Measurements from ENCODE around the gene VWF.

Gene VWF

GRCh38 chr12:6082613-6083012 lies 41.9 kb downstream of the VWF start:
- intact Hi-C loops (cut with DNase I) = no loop called here
- peak in 1 of 10 donors; percentile 44 for DNase-seq

GRCh38 chr12:6080149-6081045 lies 44.1 kb downstream of the VWF start:
- DNase-seq = peak in 1 of 10 donors; percentile 61
- intact Hi-C loops (cut with DNase I) = no loop called here

- no peak for DNase-seq
- intact Hi-C loops (cut with DNase I) = no loop called here
Observed at GRCh38 chr12:6078398-6079096, 45.9 kb downstream of the VWF start.

- intact Hi-C loops (cut with DNase I) = no loop called here
- no peak for DNase-seq
Observed at GRCh38 chr12:6077692-6078083, 46.8 kb downstream of the VWF start.

GRCh38 chr12:6076776-6077691 lies 47.4 kb downstream of the VWF start:
- intact Hi-C loops (cut with DNase I) = no loop called here
- DNase-seq = no peak

- DNase-seq = no peak
- intact Hi-C loops (cut with DNase I) = no loop called here
Observed at GRCh38 chr12:6076346-6076745, 48.1 kb downstream of the VWF start.

- DNase-seq = peak in 1 of 10 donors; percentile 59
Observed at GRCh38 chr12:6074979-6075585, 49.4 kb downstream of the VWF start.

GRCh38 chr12:6074427-6074826 lies 50.0 kb downstream of the VWF start:
- DNase-seq = no peak
- intact Hi-C loops (cut with DNase I) = no loop called here

More at GRCh38 chr12:6074979-6075585, 49.4 kb downstream of the VWF start:
- intact Hi-C loops (cut with DNase I) = no loop called here

- DNase-seq = no peak
- intact Hi-C loops (cut with DNase I) = no loop called here
Observed at GRCh38 chr12:6073426-6073825, 51.0 kb downstream of the VWF start.

- DNase-seq = no peak
- intact Hi-C loops (cut with DNase I) = no loop called here
Observed at GRCh38 chr12:6072302-6072752, 52.1 kb downstream of the VWF start.

- DNase-seq = no peak
- intact Hi-C loops (cut with DNase I) = no loop called here
Observed at GRCh38 chr12:6071589-6071988, 52.9 kb downstream of the VWF start.

- intact Hi-C loops (cut with DNase I) = no loop called here
- DNase-seq = peak in 1 of 10 donors; percentile 31
Observed at GRCh38 chr12:6070472-6071257, 53.8 kb downstream of the VWF start.

GRCh38 chr12:6069437-6070093 lies 54.9 kb downstream of the VWF start:
- intact Hi-C loops (cut with DNase I) = no loop called here

GRCh38 chr12:6068227-6068626 lies 56.2 kb downstream of the VWF start:
- intact Hi-C loops (cut with DNase I) = no loop called here
- no peak for DNase-seq

More at GRCh38 chr12:6069437-6070093, 54.9 kb downstream of the VWF start:
- DNase-seq = peak in 4 of 10 donors; percentile 21 to 90 (median 64)

GRCh38 chr12:6067152-6067916 lies 57.1 kb downstream of the VWF start:
- DNase-seq = peak in 1 of 10 donors; percentile 28
- intact Hi-C loops (cut with DNase I) = no loop called here

- peak in 1 of 10 donors; percentile 43 for DNase-seq
- intact Hi-C loops (cut with DNase I) = no loop called here
Observed at GRCh38 chr12:6066651-6067050, 57.8 kb downstream of the VWF start.

- intact Hi-C loops (cut with DNase I) = no loop called here
- peak in 2 of 10 donors; percentile 39 to 80 for DNase-seq
Observed at GRCh38 chr12:6065863-6066199, 58.6 kb downstream of the VWF start.
